Renal cortex interstitium (tissue), 11 donors: ENCODE results near the gene CUEDC1. TPM values are rescaled to one million over a fixed set of nuclear protein-coding genes. Genes with fewer than 3 reads are reported as not detected.
"Not testable (repeated sequence)": the region's sequence is repeated elsewhere in the genome, so short reads cannot be mapped to it uniquely, and the experiment has no call there.

Experiments
- DNase-seq, 11 donors: peaks; one replicate each; pipeline ENCODE4 v3.0.0-alpha.2; 2013; ENCODE audit warnings: low read depth in 9 of 11, low spot score in 4 of 11; ENCODE audit errors: extremely low read depth in 1 of 11
- polyA plus RNA-seq, 3 donors: library from polyadenylated mRNA; unstranded; fragments of 120-200 nt; gene quantifications; one replicate each; pipeline ENCODE4 v1.2.1, GENCODE V29; 2013; ENCODE audit not compliant: insufficient read length in 3 of 3

The CUEDC1 gene
- polyA plus RNA-seq, 3 donors, result 47.1 to 47.8 (median 47.7) TPM

DNA sequence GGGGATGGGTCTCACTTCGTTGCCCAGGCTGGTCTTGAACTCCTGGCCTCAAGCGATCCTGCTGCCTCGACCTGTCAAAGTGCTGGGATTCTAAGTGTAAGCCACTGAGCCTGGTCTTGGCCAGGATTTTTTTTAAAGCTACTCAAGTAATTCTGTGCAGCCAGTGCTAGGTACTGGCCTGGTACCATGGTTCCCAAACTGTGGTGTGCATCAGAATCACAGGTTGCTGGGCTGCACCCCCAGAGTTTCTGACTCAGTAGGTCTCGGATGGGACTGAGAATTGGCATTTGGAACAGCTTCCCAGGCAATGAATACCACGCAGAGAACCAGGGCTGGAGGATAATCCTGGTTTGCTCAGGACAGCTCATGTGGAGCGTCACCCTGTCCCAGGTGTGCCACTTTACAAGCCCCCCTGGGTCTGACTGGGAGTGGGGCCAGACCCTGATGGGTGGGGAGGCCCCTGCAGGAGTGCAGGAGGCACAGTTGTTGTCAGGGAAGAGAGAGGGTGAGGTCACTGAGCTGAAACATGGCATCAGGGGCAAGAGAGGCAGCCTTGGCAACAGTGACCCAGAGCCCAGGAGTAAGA lies 94.7 kb downstream of the CUEDC1 start:
- no peak for DNase-seq

DNA sequence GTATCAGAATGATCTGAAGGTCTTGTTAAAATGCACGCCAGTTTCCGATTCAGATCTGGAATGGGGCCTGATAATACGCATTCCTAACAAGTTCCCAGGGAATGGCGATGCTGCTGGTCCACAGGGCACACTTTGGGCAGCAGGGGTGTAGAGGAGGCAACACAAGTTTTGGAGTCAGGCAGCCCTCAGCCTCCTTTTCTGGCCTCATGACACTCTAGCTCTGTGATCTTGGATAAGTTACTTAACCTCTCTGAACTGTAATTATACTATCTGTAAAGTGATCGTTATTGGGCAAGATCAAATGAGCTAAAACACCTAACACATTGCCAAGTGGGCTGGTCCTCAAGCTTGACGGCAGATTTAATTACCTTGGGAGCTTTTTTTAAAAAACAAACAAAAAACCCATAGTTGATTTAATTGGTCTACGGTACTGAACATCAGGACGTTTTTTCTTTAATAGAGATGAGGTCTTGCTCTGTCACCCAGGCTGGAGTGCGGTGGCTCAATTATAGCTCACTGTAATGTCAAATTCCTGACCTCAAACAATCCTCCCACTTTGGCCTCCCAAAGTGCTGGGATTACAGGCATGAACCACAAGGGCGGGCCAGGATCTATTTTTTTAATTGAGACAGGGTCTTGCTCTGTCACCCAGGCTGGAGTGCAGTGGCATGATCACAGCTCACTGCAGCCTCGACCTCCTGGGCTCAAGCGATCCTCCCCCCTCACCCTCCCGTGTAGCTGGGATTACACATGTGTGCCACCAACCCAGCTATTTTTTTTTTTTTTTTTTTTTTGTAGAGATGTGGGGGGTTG lies 95.4 kb downstream of the CUEDC1 start:
- no peak for DNase-seq

DNA sequence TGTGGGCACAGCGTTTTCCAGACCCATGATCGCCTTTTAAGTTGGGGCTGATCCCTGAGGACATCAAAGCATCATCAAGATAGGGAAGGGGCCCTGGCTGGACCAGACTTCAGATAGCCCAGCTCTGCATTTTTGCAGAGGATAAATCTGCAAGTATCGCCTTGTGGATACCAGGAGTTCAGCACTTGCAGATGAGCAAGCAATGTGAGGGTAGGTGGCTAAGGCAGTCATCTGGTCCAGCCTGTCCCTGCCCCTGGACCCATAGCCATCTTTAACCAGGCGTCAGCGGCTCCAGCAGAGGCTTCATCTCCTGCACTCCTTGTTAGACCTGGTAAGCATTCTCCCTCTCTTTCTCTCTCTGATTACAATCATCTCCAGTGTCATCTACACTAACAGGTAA lies 96.4 kb downstream of the CUEDC1 start:
- DNase-seq, result no peak

GRCh38 chr17:57856792-57857620 lies 98.2 kb downstream of the CUEDC1 start:
- DNase-seq, result no peak

- no peak for DNase-seq
Observed at GRCh38 chr17:57855391-57856035, 99.7 kb downstream of the CUEDC1 start.

- no peak for DNase-seq
Observed at GRCh38 chr17:57853695-57854094, 101.5 kb downstream of the CUEDC1 start.

GRCh38 chr17:57852955-57853328 lies 102.3 kb downstream of the CUEDC1 start:
- no peak for DNase-seq

DNA sequence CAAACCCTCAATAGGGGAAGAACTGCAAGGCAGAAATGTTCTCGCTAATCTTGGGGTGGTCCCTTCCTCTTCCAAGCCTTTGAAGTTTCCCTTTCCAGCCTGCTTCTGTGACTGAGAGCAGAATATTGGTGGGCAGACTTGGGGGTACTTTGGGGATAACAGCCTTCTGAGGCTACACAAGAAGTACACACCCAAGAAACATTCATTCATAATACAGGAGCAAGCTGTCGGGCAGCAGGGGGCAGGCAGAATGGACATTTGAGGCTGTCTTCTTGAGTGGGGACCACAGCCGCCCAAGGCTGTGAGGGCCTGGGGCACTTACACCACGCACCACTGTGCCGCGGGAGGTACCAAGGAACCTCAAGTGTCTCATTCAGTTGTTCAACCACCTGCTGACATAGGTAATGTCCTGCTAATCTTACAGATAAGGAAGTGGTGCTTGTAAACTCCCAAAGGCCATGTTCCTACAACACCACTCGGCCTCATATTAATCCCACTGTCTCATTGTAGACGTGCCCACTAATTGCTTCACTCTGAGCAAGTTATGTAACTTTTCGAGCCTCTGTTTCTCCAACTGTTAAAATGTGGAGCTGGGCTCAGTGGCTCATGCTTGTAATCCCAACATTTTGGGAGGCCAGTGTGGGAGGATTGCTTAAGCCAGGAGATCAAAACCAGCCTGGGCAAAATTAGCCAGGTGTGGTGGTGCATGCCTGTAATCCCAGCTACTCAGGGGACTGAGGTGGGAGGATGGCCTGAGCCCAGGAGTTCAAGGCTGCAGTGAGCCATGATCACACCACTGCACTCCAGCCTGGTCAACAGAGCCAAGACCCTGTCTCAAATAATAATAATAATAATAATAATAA lies 102.9 kb downstream of the CUEDC1 start:
- no peak for DNase-seq

GRCh38 chr17:57849874-57850754 lies 105.1 kb downstream of the CUEDC1 start, which contains the start of gene MRPS23:
Gene MRPS23 (minus strand): TSS chr17:57850044. CDS start chr17:57850010, 34 bp downstream.
- peak; percentile 91 to 99 (median 96) for DNase-seq

GRCh38 chr17:57849163-57849873 lies 105.9 kb downstream of the CUEDC1 start:
- DNase-seq, result no peak

GRCh38 chr17:57846056-57846945 lies 108.9 kb downstream of the CUEDC1 start:
- not testable (repeated sequence) for DNase-seq

- DNase-seq, result no peak
Observed at GRCh38 chr17:57842280-57842679, 112.9 kb downstream of the CUEDC1 start.

GRCh38 chr17:57839571-57839923 lies 115.7 kb downstream of the CUEDC1 start:
- no peak for DNase-seq

GRCh38 chr17:57838857-57839570 lies 116.2 kb downstream of the CUEDC1 start:
- DNase-seq, result no peak

DNA sequence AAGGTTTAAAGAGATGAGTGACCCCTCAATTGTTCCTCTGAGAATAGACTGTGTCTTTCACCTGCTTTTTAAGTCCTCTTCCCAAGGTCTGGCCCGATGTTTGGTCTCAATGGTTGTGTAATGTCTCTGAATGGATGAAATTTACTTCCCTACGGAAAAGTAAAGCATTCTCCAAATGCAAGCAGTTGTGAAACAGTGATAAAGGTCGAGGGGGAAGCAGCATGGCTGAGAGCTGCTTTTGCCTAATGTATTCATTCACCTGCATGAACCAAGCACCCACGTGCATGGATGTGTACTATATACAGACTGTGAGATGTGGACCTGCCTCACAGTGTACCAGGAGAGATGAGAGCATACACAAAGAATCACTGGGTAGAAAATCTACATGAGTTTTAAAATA lies 116.8 kb downstream of the CUEDC1 start:
- no peak for DNase-seq
